Mucosa of descending colon (tissue), 3 donors: ENCODE results near the gene TGFBR3L. TPM values are rescaled to one million over a fixed set of nuclear protein-coding genes. Genes with fewer than 3 reads are reported as not detected.
A peak's percentile ranks its signal among the peaks of the same experiment; 100 is the strongest.

Experiments used
- ATAC-seq: fragments of 200-7000 bp; cut with Tn5 transposase; one replicate; pipeline ENCODE4 v1.9.1; 2020; ENCODE audit warnings: mild to moderate bottlenecking, moderate library complexity
- DNase-seq, 3 donors: peaks; one replicate each; pipeline ENCODE4 v3.0.0-alpha.2; 2020
- H3K36me3 ChIP-seq: fragments of 200-600 bp; one replicate; pipeline ENCODE4 v1.8.0; 2021; ENCODE audit warnings: low read depth, mild to moderate bottlenecking
- H3K4me1 ChIP-seq: fragments of 200-600 bp; one replicate; pipeline ENCODE4 v1.8.0; 2021; ENCODE audit warnings: low read depth, mild to moderate bottlenecking
- H3K4me3 ChIP-seq: fragments of 200-600 bp; one replicate; pipeline ENCODE4 v1.8.0; 2021; ENCODE audit warnings: mild to moderate bottlenecking
- H3K9me3 ChIP-seq: fragments of 200-600 bp; one replicate; pipeline ENCODE4 v1.8.0; 2021; ENCODE audit warnings: mild to moderate bottlenecking
- intact Hi-C, 2 donors: fragments of 100-400 bp; cut with DNase I in 1 of 2; cut with micrococcal nuclease in 1 of 2; formaldehyde crosslinking; loops; one replicate each; pipeline versions ENCODE4 v1.11.0 to v1.11.1; 2022; cut with DNase I, micrococcal nuclease
- total RNA-seq, 3 donors: library from RNA; stranded (reverse); fragmentation: NEBNext Ultra II Directional in 2 of 3; extraction: Animal tissue kit (Norgen Biotek cat#: 25700) in 2 of 3; gene quantifications; one replicate each; pipeline versions ENCODE4 v1.2.1 to v1.2.4, GENCODE V29; 2021 to 2023
- TF ChIP-seq, protein P1 (sequence below): fragments of 200-600 bp; IDR thresholded peaks from one replicate; pipeline ENCODE4 v1.8.0; 2022; ENCODE audit warnings: antibody characterized with exemption, mild to moderate bottlenecking
- donor health status: DM: no; HTN: no; CAD: no; lungs with moderate emphysema.
- donor health status: DM: no; HTN: no; CAD: no.
- donor health status: DM: no; HTN: yes; CAD: no.

The TGFBR3L gene
- total RNA-seq, 3 donors from 2014 or later: 0.79 TPM; not detected in 2

- intact Hi-C loops: no loop called here
- Histone ChIP-seq H3K4me1 (peaks cover 27% of the 10 kb centered on the region), H3K9me3 (no peaks in the 10 kb centered on the region), H3K4me3 (no peak overlapping the region), H3K36me3 (no peaks in the 10 kb centered on the region)
- DNase-seq (peak; percentile 77 to 87 (median 87)), ATAC-seq (peak; percentile 78)
- TF ChIP-seq, protein P1, sequence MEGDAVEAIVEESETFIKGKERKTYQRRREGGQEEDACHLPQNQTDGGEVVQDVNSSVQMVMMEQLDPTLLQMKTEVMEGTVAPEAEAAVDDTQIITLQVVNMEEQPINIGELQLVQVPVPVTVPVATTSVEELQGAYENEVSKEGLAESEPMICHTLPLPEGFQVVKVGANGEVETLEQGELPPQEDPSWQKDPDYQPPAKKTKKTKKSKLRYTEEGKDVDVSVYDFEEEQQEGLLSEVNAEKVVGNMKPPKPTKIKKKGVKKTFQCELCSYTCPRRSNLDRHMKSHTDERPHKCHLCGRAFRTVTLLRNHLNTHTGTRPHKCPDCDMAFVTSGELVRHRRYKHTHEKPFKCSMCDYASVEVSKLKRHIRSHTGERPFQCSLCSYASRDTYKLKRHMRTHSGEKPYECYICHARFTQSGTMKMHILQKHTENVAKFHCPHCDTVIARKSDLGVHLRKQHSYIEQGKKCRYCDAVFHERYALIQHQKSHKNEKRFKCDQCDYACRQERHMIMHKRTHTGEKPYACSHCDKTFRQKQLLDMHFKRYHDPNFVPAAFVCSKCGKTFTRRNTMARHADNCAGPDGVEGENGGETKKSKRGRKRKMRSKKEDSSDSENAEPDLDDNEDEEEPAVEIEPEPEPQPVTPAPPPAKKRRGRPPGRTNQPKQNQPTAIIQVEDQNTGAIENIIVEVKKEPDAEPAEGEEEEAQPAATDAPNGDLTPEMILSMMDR: peak; percentile 86
Measured at GRCh38 chr19:7868671-7869452, 45.8 kb upstream of the TGFBR3L start.

DNA sequence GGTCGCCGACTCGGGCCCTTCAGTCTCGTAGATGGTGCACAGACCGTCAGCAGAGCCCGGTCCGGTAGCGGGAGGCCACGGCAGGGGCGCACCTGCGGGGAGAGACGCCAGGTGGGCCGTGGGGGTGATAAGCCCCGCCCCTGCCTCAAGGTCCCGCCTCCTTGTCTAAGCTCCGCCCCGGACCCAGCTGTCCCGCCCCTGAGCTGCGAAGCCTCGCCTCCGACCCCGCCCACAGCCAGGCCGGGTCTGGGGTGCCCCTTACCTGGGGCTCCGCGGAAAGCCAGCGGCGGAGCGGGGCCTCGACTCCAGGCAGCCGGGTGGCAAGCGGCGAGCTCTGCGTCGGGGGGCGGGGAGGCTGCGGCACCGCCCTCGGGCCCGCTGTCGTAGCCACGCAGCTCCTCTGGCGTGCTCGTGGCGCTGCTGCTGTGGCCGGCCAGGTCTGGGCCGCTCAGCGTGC, 45.1 kb upstream of the TGFBR3L start:
- Histone ChIP-seq H3K9me3 (no peaks in the 10 kb centered on the region), H3K4me1 (peaks cover 30% of the 10 kb centered on the region)
- intact Hi-C loops: no loop called here

DNA sequence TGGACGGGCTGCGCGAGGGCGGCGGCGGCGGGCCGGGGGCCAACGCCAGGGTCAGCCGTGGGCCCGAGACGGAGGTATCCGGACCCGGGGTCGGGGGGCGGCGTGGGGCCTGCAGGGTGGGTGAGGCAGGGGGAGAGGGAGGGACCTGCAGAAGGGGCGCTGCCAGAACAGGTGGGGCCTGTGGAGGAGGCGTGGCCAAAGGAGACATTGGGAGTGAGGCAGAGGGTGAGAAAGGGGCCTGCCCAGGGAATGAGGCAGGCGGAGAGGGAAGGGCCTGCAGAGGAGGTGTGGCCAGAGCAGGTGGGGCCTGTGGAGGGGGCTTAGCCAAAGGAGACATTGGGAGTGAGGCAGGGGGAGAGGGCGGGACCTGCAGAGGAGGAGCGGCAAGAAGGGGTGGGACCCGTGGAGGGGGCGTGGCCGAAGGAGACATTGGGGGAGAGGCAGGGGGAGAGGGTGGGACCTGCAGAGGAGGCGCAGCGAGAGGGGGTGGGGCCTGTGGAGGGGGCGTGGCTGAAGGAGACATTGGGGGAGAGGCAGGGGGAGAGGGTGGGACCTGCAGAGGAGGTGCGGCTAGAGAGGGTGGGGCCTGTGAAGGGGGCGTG, 44.6 kb upstream of the TGFBR3L start:
- peak; percentile 9 for ATAC-seq
- Histone ChIP-seq H3K4me1 (peaks cover 35% of the 10 kb centered on the region), H3K36me3 (no peaks in the 10 kb centered on the region), H3K4me3 (no peak overlapping the region), H3K9me3 (no peaks in the 10 kb centered on the region)
- peak; percentile 49 to 86 (median 72) for DNase-seq
- intact Hi-C loops: no loop called here
- TF ChIP-seq, protein P1: no peak

More for the DNA sequence above, 45.1 kb upstream of the TGFBR3L start:
- no peak overlapping the region for H3K4me3 ChIP-seq
- ATAC-seq (peak; percentile 71), DNase-seq (peak in 2 of 3 donors; percentile 77 to 86)
- no peaks in the 10 kb centered on the region for H3K36me3 ChIP-seq
- TF ChIP-seq, protein P1: no peak

DNA sequence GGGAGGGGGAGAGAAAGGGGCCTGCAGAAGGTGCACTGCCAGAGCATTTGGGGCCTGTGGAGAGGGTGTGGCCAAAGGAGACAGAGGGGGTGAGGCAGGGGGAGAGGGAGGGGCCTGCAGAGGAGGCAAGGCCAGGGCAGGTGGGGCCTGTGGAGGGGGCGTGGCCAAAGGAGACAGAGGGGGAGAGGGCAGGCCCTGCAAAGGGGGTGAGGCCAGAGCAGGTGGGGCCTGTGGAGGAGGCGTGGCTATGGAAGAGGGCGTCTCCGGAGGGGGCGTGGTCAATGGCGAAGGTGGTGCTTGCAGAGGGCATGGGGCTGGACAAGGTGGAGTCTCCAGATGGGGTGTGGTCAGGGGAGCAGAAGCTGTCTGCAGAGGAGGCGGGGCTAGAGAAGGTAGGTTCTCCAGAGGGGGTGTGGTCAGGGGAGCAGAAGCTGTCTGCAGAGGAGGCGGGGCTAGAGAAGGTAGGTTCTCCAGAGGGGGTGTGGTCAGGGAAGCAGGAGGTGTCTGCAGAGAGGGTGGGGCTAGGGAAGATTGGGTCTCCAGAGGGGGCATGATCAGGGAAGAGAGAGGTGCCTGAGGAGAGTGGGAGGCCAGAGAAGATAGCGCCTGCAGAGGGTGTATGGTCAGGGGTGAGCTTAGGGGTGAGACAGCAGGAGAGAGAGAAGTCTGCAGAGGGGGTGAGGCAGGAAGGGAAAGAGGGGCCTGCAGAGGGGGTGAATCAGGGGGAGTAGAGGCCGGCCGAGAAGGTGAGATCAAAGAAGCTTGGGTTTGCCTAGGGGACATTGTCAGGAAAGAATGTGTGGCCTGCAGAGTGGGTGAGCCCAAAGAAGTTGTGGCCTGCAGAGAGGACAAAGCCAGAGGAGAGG, 43.8 kb upstream of the TGFBR3L start:
- peaks cover 35% of the 10 kb centered on the region for H3K4me1 ChIP-seq
- peak; percentile 37 for ATAC-seq
- peak; percentile 64 to 89 (median 79) for DNase-seq
- no peaks in the 10 kb centered on the region for H3K36me3 ChIP-seq
- no peaks in the 10 kb centered on the region for H3K9me3 ChIP-seq
- TF ChIP-seq, protein P1: no peak
- no peak overlapping the region for H3K4me3 ChIP-seq
- intact Hi-C loops: no loop called here
